WERI-Rb-1 (cell line): ENCODE results near the gene NACC1.

ENCODE experiments used
- DNase-seq: peaks from one replicate; pipeline ENCODE4 v3.0.0-alpha.2; 2020
- H3K27ac ChIP-seq: fragments of 250-450 bp; sonication (Bioruptor Pico); 2 replicates; pipeline ENCODE4 v1.5.1; 2020; ENCODE audit warnings: mild to moderate bottlenecking, moderate library complexity
- H3K27me3 ChIP-seq: fragments of 250-450 bp; sonication (Bioruptor Pico); 2 replicates; pipeline ENCODE4 v1.5.1; 2021; ENCODE audit warnings: mild to moderate bottlenecking, low read depth, moderate library complexity; ENCODE audit not compliant: insufficient read depth, severe bottlenecking
- H3K36me3 ChIP-seq: fragments of 250-450 bp; sonication (Bioruptor Pico); 2 replicates; pipeline ENCODE4 v1.5.1; 2020; ENCODE audit warnings: mild to moderate bottlenecking, moderate library complexity
- H3K4me3 ChIP-seq: 2 replicates; pipeline ENCODE4 v1.5.1; 2011; ENCODE audit warnings: low read depth, mild to moderate bottlenecking, control low read depth, low read length
- H3K9me3 ChIP-seq: fragments of 250-450 bp; sonication (Bioruptor Pico); 2 replicates; pipeline ENCODE4 v1.5.1; 2021; ENCODE audit warnings: mild to moderate bottlenecking, moderate library complexity; ENCODE audit not compliant: severe bottlenecking
- CTCF ChIP-seq: IDR thresholded peaks from 2 replicates; pipeline ENCODE4 v1.5.1; 2011; ENCODE audit warnings: low read depth, mild to moderate bottlenecking, control low read depth, inconsistent platforms, low read length

The NACC1 gene

GRCh38 chr19:13093407-13094105 lies 24.5 kb upstream of the NACC1 start:
- Histone ChIP-seq H3K27me3 (no peaks in the 10 kb centered on the region), H3K4me3 (no peak overlapping the region), H3K36me3 (no peaks in the 10 kb centered on the region), H3K27ac (no peak overlapping the region; the same call in 1 of the 2 replicates), H3K9me3 (no peaks in the 10 kb centered on the region)
- DNase-seq: peak; percentile 84
- peak; percentile 96 for TF ChIP-seq CTCF

- no peak for TF ChIP-seq CTCF
- H3K4me3 ChIP-seq: no peak overlapping the region
- no peaks in the 10 kb centered on the region for H3K9me3 ChIP-seq
- no peak overlapping the region; the same call in 1 of the 2 replicates for H3K27ac ChIP-seq
- no peaks in the 10 kb centered on the region for H3K27me3 ChIP-seq
- H3K36me3 ChIP-seq: no peaks in the 10 kb centered on the region
- DNase-seq: no peak
Measured at GRCh38 chr19:13094106-13094504, 24.0 kb upstream of the NACC1 start.

- H3K27me3 ChIP-seq: no peaks in the 10 kb centered on the region
- DNase-seq: peak; percentile 39
- H3K36me3 ChIP-seq: no peaks in the 10 kb centered on the region
- H3K9me3 ChIP-seq: no peaks in the 10 kb centered on the region
- no peak for TF ChIP-seq CTCF
- no peak overlapping the region for H3K27ac ChIP-seq
- no peak overlapping the region for H3K4me3 ChIP-seq
Measured at GRCh38 chr19:13094771-13095392, 23.2 kb upstream of the NACC1 start.

GRCh38 chr19:13095393-13095784 lies 22.7 kb upstream of the NACC1 start:
- H3K36me3 ChIP-seq: no peaks in the 10 kb centered on the region
- no peaks in the 10 kb centered on the region for H3K9me3 ChIP-seq
- no peaks in the 10 kb centered on the region for H3K27me3 ChIP-seq
- DNase-seq: no peak
- H3K27ac ChIP-seq: no peak overlapping the region
- no peak overlapping the region for H3K4me3 ChIP-seq
- TF ChIP-seq CTCF: no peak

GRCh38 chr19:13095934-13096927 lies 21.8 kb upstream of the NACC1 start:
- TF ChIP-seq CTCF: peak; percentile 48
- H3K9me3 ChIP-seq: no peaks in the 10 kb centered on the region
- no peaks in the 10 kb centered on the region for H3K27me3 ChIP-seq
- no peak overlapping the region for H3K4me3 ChIP-seq
- H3K36me3 ChIP-seq: no peaks in the 10 kb centered on the region
- peak overlapping the region; percentile 14; the same call in 1 of the 2 replicates for H3K27ac ChIP-seq
- DNase-seq: peak; percentile 71
